GM12892 (cell line): ENCODE data around the gene SSBP1.

ENCODE experiments used
- POLR2A ChIP-seq: IDR thresholded peaks from 2 replicates; pipeline ENCODE4 v1.6.1; 2011; ENCODE audit warnings: low read depth, low read length, control low read depth
- POLR2AphosphoS5 ChIP-seq: IDR thresholded peaks from 2 replicates; pipeline ENCODE4 v1.6.1; 2011; ENCODE audit warnings: low read depth, low read length, control low read depth
- TAF1 ChIP-seq: IDR thresholded peaks from 2 replicates; pipeline ENCODE4 v1.6.1; 2011; ENCODE audit warnings: low read depth, mild to moderate bottlenecking, control low read depth, low read length, borderline replicate concordance

GRCh38 chr7:141704741-141705140, 33.4 kb upstream of the SSBP1 start:
- TF ChIP-seq POLR2A, result no peak
- TF ChIP-seq TAF1, result no peak
- TF ChIP-seq POLR2AphosphoS5, result no peak
